Sigmoid colon (tissue), 4 donors: Measurements from ENCODE around the gene LARGE2.

Experiments
- POLR2A ChIP-seq, 2 donors: fragments of 450-650 bp; IDR thresholded peaks; one replicate each; pipeline ENCODE4 v1.6.1; 2016; ENCODE audit warnings: antibody characterized with exemption in 2 of 2, mild to moderate bottlenecking in 2 of 2, moderate library complexity in 2 of 2
- POLR2AphosphoS5 ChIP-seq, 4 donors: sonication (generic); formaldehyde crosslinking; IDR thresholded peaks; one replicate each; pipeline ENCODE4 v1.6.1; 2017; ENCODE audit warnings: antibody characterized with exemption in 4 of 4
- TF ChIP-seq, protein P1 (sequence below), 4 experiments: fragments of 450-650 bp in 3 of 4; fragments of 200-600 bp in 1 of 4; IDR thresholded peaks; one replicate each; pipeline ENCODE4 v1.5.1; 2016 to 2019; ENCODE audit warnings: antibody characterized with exemption in 4 of 4, mild to moderate bottlenecking in 3 of 4, moderate library complexity in 2 of 4

DNA sequence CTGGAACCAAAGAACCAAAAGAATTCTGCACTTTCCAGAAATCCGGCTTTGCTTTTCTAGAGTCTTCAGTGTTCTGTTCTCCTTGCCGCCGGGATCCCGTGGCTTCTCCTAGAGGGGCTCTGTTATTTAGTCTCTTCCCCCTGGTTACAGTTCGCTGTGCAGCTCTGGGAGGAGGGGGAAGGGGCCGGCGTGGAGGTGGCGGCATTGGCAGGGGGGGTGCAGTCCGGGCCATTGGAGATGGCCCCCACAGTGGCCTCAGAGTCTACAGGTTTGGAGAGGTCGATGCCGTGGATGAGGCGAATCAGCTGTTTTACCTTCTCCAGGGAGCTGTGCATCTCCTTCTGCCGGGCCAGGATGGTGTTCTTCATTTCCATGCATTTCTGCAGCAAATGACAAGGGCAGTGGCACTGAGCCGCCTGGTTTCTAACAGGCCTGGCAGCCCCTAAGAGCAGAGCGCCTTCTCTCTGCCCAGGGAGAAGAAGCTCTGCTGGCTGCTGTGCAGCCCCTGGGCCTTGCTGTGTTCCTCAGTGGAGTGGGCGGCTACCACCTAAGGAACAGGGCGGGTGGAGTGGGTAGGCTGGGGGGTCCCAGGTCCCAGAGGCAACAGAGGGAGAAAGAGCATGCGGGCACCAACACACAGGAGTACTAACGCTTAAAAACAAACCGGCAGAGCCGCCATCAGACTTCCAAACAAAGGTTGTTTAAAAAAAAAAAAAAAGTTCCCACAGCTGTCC is 11.6 kb downstream of the LARGE2 start:
- TF ChIP-seq, protein P1, sequence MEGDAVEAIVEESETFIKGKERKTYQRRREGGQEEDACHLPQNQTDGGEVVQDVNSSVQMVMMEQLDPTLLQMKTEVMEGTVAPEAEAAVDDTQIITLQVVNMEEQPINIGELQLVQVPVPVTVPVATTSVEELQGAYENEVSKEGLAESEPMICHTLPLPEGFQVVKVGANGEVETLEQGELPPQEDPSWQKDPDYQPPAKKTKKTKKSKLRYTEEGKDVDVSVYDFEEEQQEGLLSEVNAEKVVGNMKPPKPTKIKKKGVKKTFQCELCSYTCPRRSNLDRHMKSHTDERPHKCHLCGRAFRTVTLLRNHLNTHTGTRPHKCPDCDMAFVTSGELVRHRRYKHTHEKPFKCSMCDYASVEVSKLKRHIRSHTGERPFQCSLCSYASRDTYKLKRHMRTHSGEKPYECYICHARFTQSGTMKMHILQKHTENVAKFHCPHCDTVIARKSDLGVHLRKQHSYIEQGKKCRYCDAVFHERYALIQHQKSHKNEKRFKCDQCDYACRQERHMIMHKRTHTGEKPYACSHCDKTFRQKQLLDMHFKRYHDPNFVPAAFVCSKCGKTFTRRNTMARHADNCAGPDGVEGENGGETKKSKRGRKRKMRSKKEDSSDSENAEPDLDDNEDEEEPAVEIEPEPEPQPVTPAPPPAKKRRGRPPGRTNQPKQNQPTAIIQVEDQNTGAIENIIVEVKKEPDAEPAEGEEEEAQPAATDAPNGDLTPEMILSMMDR (IDR thresholded peaks at IDR 0.05): no peak
- TF ChIP-seq POLR2A (IDR thresholded peaks at IDR 0.05) (no peak), POLR2AphosphoS5 (IDR thresholded peaks at IDR 0.05) (no peak)
